Endothelial cell of umbilical vein (primary cell): ENCODE results near the gene LRRC71. TPM values are rescaled to one million over a fixed set of nuclear protein-coding genes. Genes with fewer than 3 reads are reported as not detected.

Experiments
- BruUV-seq: library from RNA; stranded (reverse); fragments of 400-500 nt; replicated peaks from 2 replicates; lab custom pipeline; 2021; lab: Mats Ljungman, UMichigan
- CTCF ChIA-PET: fragments of 300-600, 350-600 bp; sonication (Branson Sonifier 250); formaldehyde crosslinking; loops from one replicate; lab custom pipeline; 2021; ENCODE audit warnings: antibody characterized with exemption, inconsistent platforms; lab: Charles Lee
- POLR2A ChIA-PET: fragments of 300-600, 350-600 bp; sonication (Branson Sonifier 250); formaldehyde crosslinking; loops from one replicate; lab custom pipeline; 2021; ENCODE audit warnings: antibody characterized with exemption, inconsistent platforms; lab: Charles Lee
- DNase-seq: peaks from one replicate; pipeline ENCODE4 v3.0.0-alpha.2; 2011; ENCODE audit warnings: low read depth, low spot score
- FAIRE-seq: peaks from 2 replicates; lab custom pipeline; 2011; peaks lifted over from hg19 to GRCh38; lab: Jason Lieb, UNC
- H2AFZ ChIP-seq: 2 replicates; pipeline ENCODE4 v1.6.0; 2012; ENCODE audit warnings: low read depth, low read length, control low read depth, inconsistent platforms
- H3K27ac ChIP-seq: 2 replicates; pipeline ENCODE4 v1.5.1; 2011; ENCODE audit warnings: low read depth, mild to moderate bottlenecking, control low read depth, low read length, moderate library complexity; ENCODE audit not compliant: insufficient read depth
- H3K27me3 ChIP-seq, 2 experiments: 2 replicates each; pipeline versions ENCODE4 v1.6.0 to v1.6.1; 2011; ENCODE audit warnings: low read length in 2 of 2, mixed read lengths in 1 of 2; ENCODE audit not compliant: control insufficient read depth in 2 of 2, insufficient read depth in 2 of 2
- H3K36me3 ChIP-seq, 2 experiments: 2 replicates in 1 of 2; 3 replicates in 1 of 2; pipeline ENCODE4 v1.5.1; 2011; ENCODE audit warnings: low read length in 2 of 2, mild to moderate bottlenecking in 1 of 2, moderate library complexity in 1 of 2; ENCODE audit not compliant: control insufficient read depth in 2 of 2, insufficient read depth in 2 of 2; ENCODE audit errors: extremely low read depth in 1 of 2
- H3K4me1 ChIP-seq: 3 replicates; pipeline ENCODE4 v1.5.1; 2011; ENCODE audit warnings: mild to moderate bottlenecking, low read length; ENCODE audit not compliant: control insufficient read depth, insufficient read depth; ENCODE audit errors: extremely low read depth
- H3K4me2 ChIP-seq: 2 replicates; pipeline ENCODE4 v1.6.1; 2011; ENCODE audit warnings: low read length, control low read depth, mixed read lengths; ENCODE audit not compliant: insufficient read depth
- H3K4me3 ChIP-seq, 3 experiments: fragments of 200-600 bp in 1 of 3; sonication (generic), shearing (Covaris generic) in 1 of 3; replicated peaks in 1 of 3; 2 replicates each; pipeline ENCODE4 v1.5.1; 2011 to 2016; ENCODE audit warnings: control low read depth in 3 of 3, low read length in 3 of 3, mild to moderate bottlenecking in 2 of 3, inconsistent platforms in 1 of 3, low read depth in 1 of 3, moderate library complexity in 1 of 3; ENCODE audit not compliant: insufficient read depth in 1 of 3
- H3K79me2 ChIP-seq: 2 replicates; pipeline ENCODE4 v1.6.0; 2012; ENCODE audit warnings: low read length, inconsistent platforms; ENCODE audit not compliant: control insufficient read depth, insufficient read depth
- H3K9ac ChIP-seq: replicated peaks from 2 replicates; pipeline ENCODE3; 2011; ENCODE audit warnings: low read length, control low read depth; ENCODE audit not compliant: insufficient read depth; ENCODE audit errors: extremely low read depth
- H3K9me1 ChIP-seq: replicated peaks from 3 replicates; pipeline ENCODE4 v1.6.0; 2011; ENCODE audit warnings: mild to moderate bottlenecking, low read length; ENCODE audit not compliant: control insufficient read depth, insufficient read depth; ENCODE audit errors: extremely low read depth
- H3K9me3 ChIP-seq: replicated peaks from 2 replicates; pipeline ENCODE4 v1.5.1; 2012; ENCODE audit warnings: low read length, inconsistent platforms; ENCODE audit not compliant: control insufficient read depth, insufficient read depth
- H4K20me1 ChIP-seq: replicated peaks from 2 replicates; pipeline ENCODE3; 2011; ENCODE audit warnings: mild to moderate bottlenecking, low read length; ENCODE audit not compliant: control insufficient read depth, insufficient read depth; ENCODE audit errors: extremely low read depth
- CTCF ChIP-seq, 2 donors: IDR thresholded peaks; 1 replicate in 1 of 2; 2 replicates in 1 of 2; pipeline ENCODE4 v1.5.1; 2011; ENCODE audit warnings: low read length in 2 of 2, mild to moderate bottlenecking in 2 of 2, moderate library complexity in 2 of 2, control low read depth in 1 of 2, inconsistent platforms in 1 of 2, low read depth in 1 of 2; ENCODE audit not compliant: insufficient read depth in 1 of 2; ENCODE audit errors: extremely low read depth in 1 of 2
- EZH2 ChIP-seq: IDR thresholded peaks from 2 replicates; pipeline ENCODE4 v1.6.1; 2012; ENCODE audit warnings: borderline replicate concordance, low read depth, mild to moderate bottlenecking, moderate library complexity, low read length, inconsistent platforms; ENCODE audit not compliant: severe bottlenecking
- FOS ChIP-seq: IDR thresholded peaks from 2 replicates; pipeline ENCODE4 v1.6.1; 2011; ENCODE audit warnings: mild to moderate bottlenecking, low read length, moderate library complexity, borderline replicate concordance; ENCODE audit not compliant: insufficient read depth
- JUN ChIP-seq: IDR thresholded peaks from 2 replicates; pipeline ENCODE4 v1.6.1; 2011; ENCODE audit warnings: borderline replicate concordance, low read depth; ENCODE audit not compliant: insufficient read length, insufficient read depth
- MYC ChIP-seq: IDR thresholded peaks from one replicate; pipeline ENCODE4 v1.6.1; 2011; ENCODE audit warnings: mild to moderate bottlenecking, low read depth, low read length
- POLR2AphosphoS5 ChIP-seq: IDR thresholded peaks from 2 replicates; pipeline ENCODE4 v1.6.1; 2012; ENCODE audit warnings: low read depth, mild to moderate bottlenecking, control low read depth, low read length, moderate library complexity; ENCODE audit not compliant: insufficient read depth
- dilution Hi-C: fragments of 300-500 bp; cut with MboI; formaldehyde crosslinking; loops from one replicate; pipeline ENCODE4 v1.15.0; 2019; ENCODE audit warnings: low sequenced_read_pairs; ENCODE audit not compliant: extremely low pct_ligation_motif_present
- intact Hi-C: fragments of 100-400 bp; cut with micrococcal nuclease; formaldehyde crosslinking; loops from one replicate; pipeline ENCODE4 v1.10.0; 2022
- polyA plus RNA-seq, 4 experiments: library from polyadenylated mRNA; depleted of rRNA in 3 of 4; stranded (reverse) in 3 of 4; unstranded in 1 of 4; fragments of >200 nt; gene quantifications; 2 replicates each; pipeline versions ENCODE4 v1.2.1 to v1.2.3, GENCODE V29; 2011 to 2012; ENCODE audit warnings: missing spikeins in 1 of 4
- total RNA-seq: library from RNA; stranded (reverse); gene quantifications from 2 replicates; pipeline ENCODE4 v1.2.3, GENCODE V29; 2021

Gene LRRC71
- total and polyA plus RNA-seq, 2 donors (not counting 3 experiments of a cell fraction or from before 2014, with no cell fraction given), result 0.35 to 0.66 TPM

- Histone ChIP-seq H4K20me1 (no peaks in the 10 kb centered on the region), H3K27me3 (no peaks in the 10 kb centered on the region), H3K36me3 (peaks cover 19 to 48% of the 10 kb centered on the region in 2 experiments), H2AFZ (no peak overlapping the region), H3K9me3 (no peaks in the 10 kb centered on the region), H3K79me2 (peaks cover 79% of the 10 kb centered on the region), H3K9ac (no peak overlapping the region), H3K4me2 (no peak overlapping the region), H3K27ac (peak overlapping the region; percentile 76), H3K9me1 (no peaks in the 10 kb centered on the region), H3K4me3 (no peak overlapping the region), H3K4me1 (peaks cover 57% of the 10 kb centered on the region)
- intact Hi-C loops (no loop called here), dilution Hi-C loops (no loop called here)
- DNase-seq (no peak), FAIRE-seq (no peak)
- CTCF ChIA-PET, result no interaction called here
- TF ChIP-seq FOS, result no peak
- BruUV-seq, result no TSS peak
- POLR2A ChIA-PET, result no interaction called here
Observed at GRCh38 chr1:156906206-156906906, 14.1 kb upstream of the LRRC71 start.

DNA sequence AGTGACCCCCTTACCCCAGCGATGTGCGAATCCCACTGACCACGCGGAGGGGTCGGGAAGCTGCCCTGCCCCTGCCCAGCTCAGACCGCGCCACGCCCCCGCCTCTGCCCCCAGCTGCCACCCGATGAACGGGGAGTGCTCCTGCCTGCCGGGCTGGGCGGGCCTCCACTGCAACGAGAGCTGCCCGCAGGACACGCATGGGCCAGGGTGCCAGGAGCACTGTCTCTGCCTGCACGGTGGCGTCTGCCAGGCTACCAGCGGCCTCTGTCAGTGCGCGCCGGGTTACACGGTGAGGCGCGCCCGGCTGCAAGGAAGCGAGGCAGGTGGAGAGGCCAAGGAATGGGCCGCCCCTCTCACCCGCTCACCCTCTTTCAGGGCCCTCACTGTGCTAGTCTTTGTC is 11.9 kb upstream of the LRRC71 start:
- POLR2A ChIA-PET, result no interaction called here
- no peaks in the 10 kb centered on the region for H4K20me1 ChIP-seq
- no TSS peak for BruUV-seq
- intact Hi-C loops, result no loop called here
- H3K9ac ChIP-seq, result no peak overlapping the region
- peaks cover 19 to 62% of the 10 kb centered on the region in 2 experiments for H3K36me3 ChIP-seq
- H3K9me1 ChIP-seq, result no peaks in the 10 kb centered on the region
- peaks cover 57% of the 10 kb centered on the region for H3K79me2 ChIP-seq
- no peaks in the 10 kb centered on the region for H3K27me3 ChIP-seq
- H3K9me3 ChIP-seq, result no peaks in the 10 kb centered on the region
- dilution Hi-C loops, result no loop called here
- H3K27ac ChIP-seq, result no peak overlapping the region
- TF ChIP-seq POLR2AphosphoS5, result no peak
- TF ChIP-seq CTCF (IDR thresholded peaks at IDR 0.05; ENCODE audit: extremely low read depth in 1 of 2, insufficient read depth in 1 of 2, low read depth in 1 of 2, low read length in 2 of 2), result no peak
- no peak for TF ChIP-seq JUN
- TF ChIP-seq EZH2, result no peak
- TF ChIP-seq MYC, result no peak
- peaks cover 38% of the 10 kb centered on the region for H3K4me1 ChIP-seq
- no peak overlapping the region for H3K4me3 ChIP-seq
- DNase-seq, result no peak
- CTCF ChIA-PET, result interaction anchor here (2.9 to 3.1 kb wide), 2 partner anchors 15 to 19 kb away, joined by 8 to 20 read pairs; partner anchors contain the start of gene PEAR1
- no peak overlapping the region for H3K4me2 ChIP-seq
- H2AFZ ChIP-seq, result no peak overlapping the region
- FAIRE-seq, result no peak
